Transverse colon (tissue), 3 donors: ENCODE measurements around the gene ZNF205.

Experiments
- POLR2A ChIP-seq: fragments of 450-650 bp; IDR thresholded peaks from one replicate; pipeline ENCODE4 v1.6.1; 2016; ENCODE audit warnings: antibody characterized with exemption, mild to moderate bottlenecking, moderate library complexity
- TF ChIP-seq, protein P1 (sequence below), 5 experiments: fragments of 200-600 bp in 3 of 5; fragments of 450-650 bp in 2 of 5; sonication (generic) in 3 of 5; IDR thresholded peaks; 1 replicate in 2 of 5; 2 replicates in 3 of 5; pipeline ENCODE4 v1.5.1; 2016 to 2017; ENCODE audit warnings: antibody characterized with exemption in 5 of 5, inconsistent platforms in 3 of 5, mild to moderate bottlenecking in 2 of 5, moderate library complexity in 1 of 5

DNA sequence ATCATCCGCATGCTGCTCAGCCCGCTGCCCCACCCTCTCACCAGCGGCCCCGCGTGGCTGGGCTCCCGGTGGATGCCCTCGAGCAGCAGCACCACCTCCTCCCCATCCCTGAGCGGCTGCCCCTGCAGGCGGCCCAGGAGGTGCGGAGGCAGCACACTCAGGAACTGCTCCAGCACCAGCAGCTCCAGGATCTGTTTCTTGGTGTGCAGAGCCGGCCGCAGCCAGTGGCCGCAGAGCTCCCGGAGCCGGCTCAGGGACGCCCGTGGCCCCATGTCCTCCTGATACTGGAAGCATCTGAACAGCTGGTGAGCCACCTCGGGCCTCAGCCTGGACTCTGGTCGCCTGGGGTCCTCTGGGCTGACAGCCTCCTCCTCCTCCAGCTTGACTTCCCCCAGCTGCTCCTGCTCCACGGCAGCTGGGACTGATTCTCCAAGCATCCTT, 19.9 kb upstream of the ZNF205 start:
- TF ChIP-seq, protein P1, sequence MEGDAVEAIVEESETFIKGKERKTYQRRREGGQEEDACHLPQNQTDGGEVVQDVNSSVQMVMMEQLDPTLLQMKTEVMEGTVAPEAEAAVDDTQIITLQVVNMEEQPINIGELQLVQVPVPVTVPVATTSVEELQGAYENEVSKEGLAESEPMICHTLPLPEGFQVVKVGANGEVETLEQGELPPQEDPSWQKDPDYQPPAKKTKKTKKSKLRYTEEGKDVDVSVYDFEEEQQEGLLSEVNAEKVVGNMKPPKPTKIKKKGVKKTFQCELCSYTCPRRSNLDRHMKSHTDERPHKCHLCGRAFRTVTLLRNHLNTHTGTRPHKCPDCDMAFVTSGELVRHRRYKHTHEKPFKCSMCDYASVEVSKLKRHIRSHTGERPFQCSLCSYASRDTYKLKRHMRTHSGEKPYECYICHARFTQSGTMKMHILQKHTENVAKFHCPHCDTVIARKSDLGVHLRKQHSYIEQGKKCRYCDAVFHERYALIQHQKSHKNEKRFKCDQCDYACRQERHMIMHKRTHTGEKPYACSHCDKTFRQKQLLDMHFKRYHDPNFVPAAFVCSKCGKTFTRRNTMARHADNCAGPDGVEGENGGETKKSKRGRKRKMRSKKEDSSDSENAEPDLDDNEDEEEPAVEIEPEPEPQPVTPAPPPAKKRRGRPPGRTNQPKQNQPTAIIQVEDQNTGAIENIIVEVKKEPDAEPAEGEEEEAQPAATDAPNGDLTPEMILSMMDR (IDR thresholded peaks at IDR 0.05), result no peak
- no peak for TF ChIP-seq POLR2A
